Kidney (tissue), 14 donors: ENCODE data around the gene PLAGL1. TPM values are rescaled to one million over a fixed set of nuclear protein-coding genes. Genes with fewer than 3 reads are reported as not detected.

Source experiments
- DNase-seq, 5 donors: peaks; one replicate each; pipeline ENCODE4 v3.0.0-alpha.2; 2013 to 2020
- FAIRE-seq: peaks from 2 replicates; lab custom pipeline; 2012; peaks lifted over from hg19 to GRCh38; lab: Jason Lieb, UNC
- H3K27ac ChIP-seq, 2 donors: one replicate each; pipeline ENCODE4 v1.7.0; 2013; ENCODE audit warnings: low read depth in 2 of 2, low read length in 2 of 2, inconsistent platforms in 1 of 2
- H3K27me3 ChIP-seq: one replicate; pipeline ENCODE4 v1.7.1; 2013; ENCODE audit warnings: low read length, inconsistent platforms; ENCODE audit not compliant: control insufficient read depth, insufficient read depth
- H3K36me3 ChIP-seq, 3 donors: one replicate each; pipeline versions ENCODE4 v1.7.0 to v1.7.1; 2013; ENCODE audit warnings: low read length in 3 of 3, control low read depth in 1 of 3, inconsistent platforms in 1 of 3; ENCODE audit not compliant: insufficient read depth in 3 of 3, control insufficient read depth in 2 of 3
- H3K4me1 ChIP-seq, 3 donors: one replicate each; pipeline versions ENCODE4 v1.7.0 to v1.7.1; 2013; ENCODE audit warnings: low read length in 3 of 3, inconsistent platforms in 1 of 3, low read depth in 1 of 3; ENCODE audit not compliant: control insufficient read depth in 2 of 3, insufficient read depth in 2 of 3
- H3K4me3 ChIP-seq, 3 donors: one replicate each; pipeline versions ENCODE4 v1.7.0 to v1.8.1; 2013; ENCODE audit warnings: low read length in 3 of 3, control low read depth in 1 of 3, inconsistent platforms in 1 of 3
- H3K9ac ChIP-seq, 3 donors: one replicate each; pipeline versions ENCODE4 v1.7.0 to v1.7.1; 2013; ENCODE audit warnings: low read length in 3 of 3, control low read depth in 1 of 3, inconsistent platforms in 1 of 3
- H3K9me3 ChIP-seq, 3 donors: one replicate each; pipeline versions ENCODE4 v1.7.0 to v1.7.1; 2013; ENCODE audit warnings: low read length in 3 of 3, control low read depth in 1 of 3, inconsistent platforms in 1 of 3; ENCODE audit not compliant: control insufficient read depth in 2 of 3, insufficient read depth in 1 of 3
- intact Hi-C: fragments of 100-400 bp; cut with DNase I; formaldehyde crosslinking; loops from one replicate; pipeline ENCODE4 v1.11.1; 2022
- polyA plus RNA-seq: library from polyadenylated mRNA; stranded (reverse); fragments of 350-450 nt; fragmentation: Illumina TruSeq; extraction: RNeasy Lipid Tissue Mini Kit (QIAGEN cat#74804); gene quantifications from one replicate; pipeline ENCODE4 v1.2.3, GENCODE V29; 2014; ENCODE audit warnings: low read depth, low replicate concordance; ENCODE audit not compliant: insufficient read depth
- total RNA-seq: library from RNA; stranded (reverse); fragmentation: NEBNext Ultra II Directional; extraction: Animal tissue kit (Norgen Biotek cat#: 25700); gene quantifications from one replicate; pipeline ENCODE4 v1.2.1, GENCODE V29; 2021
- TF ChIP-seq, protein P1 (sequence below): IDR thresholded peaks from 3 replicates; pipeline ENCODE4 v1.5.1; 2012; ENCODE audit warnings: mild to moderate bottlenecking, moderate library complexity, borderline replicate concordance; ENCODE audit not compliant: insufficient read depth; ENCODE audit errors: extremely low read depth
- donor health status: control.
- donor health status: control.
- donor health status: control.
- donor health status: control.
- donor health status: control.
- donor health status: DM: yes; HTN: yes; CAD: no.
- donor health status: Normal renal cell carcinoma (clear cell type).

PLAGL1 gene
- total and polyA plus RNA-seq, 2 donors from 2014 or later: 7.1 to 23.6 TPM

DNA sequence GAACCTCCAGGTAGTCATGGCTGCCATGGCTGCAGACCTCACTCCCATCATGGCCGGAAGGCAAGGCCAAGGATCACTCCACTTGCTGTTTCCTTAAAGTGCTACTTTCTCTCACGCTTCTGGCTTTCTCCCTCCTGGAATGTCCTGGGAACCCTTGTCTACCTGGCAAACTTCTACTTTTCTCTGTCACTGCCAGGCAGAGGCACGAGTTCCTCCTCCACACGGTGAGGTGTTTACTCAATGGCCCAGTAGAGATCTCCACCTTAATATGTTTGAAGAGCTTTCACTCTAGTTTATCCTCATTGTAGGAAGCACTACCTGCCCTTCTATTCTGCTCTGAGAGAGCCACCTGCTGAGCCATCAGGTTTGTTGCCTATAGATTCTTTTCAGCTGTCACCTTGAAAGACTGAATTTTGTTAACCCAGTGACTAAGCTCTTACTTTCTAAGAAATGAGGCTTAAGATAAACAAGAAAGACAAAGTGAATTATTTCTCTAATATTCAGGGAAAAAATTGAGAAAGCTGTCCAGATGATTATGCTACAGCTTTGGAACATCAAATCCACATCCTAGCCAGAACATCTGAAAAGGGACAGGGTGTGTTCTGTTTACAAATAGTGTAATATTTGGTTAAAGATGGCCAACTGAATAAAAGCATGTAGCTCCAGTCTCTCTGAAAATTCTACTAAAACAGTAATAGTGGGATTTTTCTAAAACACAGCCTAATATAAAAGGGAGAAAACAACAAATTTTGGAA, 54.9 kb downstream of the PLAGL1 start:
- FAIRE-seq (no peak), DNase-seq (no peak)
- Histone ChIP-seq H3K36me3 (peaks cover 0 to 4% (median 0%) of the 10 kb centered on the region in 3 donors), H3K9me3 (no peaks in the 10 kb centered on the region), H3K9ac (no peak overlapping the region), H3K4me3 (no peak overlapping the region), H3K27ac (no peak overlapping the region), H3K27me3 (no peaks in the 10 kb centered on the region), H3K4me1 (peaks cover 0 to 9% (median 2%) of the 10 kb centered on the region in 3 donors)
- TF ChIP-seq, protein P1, sequence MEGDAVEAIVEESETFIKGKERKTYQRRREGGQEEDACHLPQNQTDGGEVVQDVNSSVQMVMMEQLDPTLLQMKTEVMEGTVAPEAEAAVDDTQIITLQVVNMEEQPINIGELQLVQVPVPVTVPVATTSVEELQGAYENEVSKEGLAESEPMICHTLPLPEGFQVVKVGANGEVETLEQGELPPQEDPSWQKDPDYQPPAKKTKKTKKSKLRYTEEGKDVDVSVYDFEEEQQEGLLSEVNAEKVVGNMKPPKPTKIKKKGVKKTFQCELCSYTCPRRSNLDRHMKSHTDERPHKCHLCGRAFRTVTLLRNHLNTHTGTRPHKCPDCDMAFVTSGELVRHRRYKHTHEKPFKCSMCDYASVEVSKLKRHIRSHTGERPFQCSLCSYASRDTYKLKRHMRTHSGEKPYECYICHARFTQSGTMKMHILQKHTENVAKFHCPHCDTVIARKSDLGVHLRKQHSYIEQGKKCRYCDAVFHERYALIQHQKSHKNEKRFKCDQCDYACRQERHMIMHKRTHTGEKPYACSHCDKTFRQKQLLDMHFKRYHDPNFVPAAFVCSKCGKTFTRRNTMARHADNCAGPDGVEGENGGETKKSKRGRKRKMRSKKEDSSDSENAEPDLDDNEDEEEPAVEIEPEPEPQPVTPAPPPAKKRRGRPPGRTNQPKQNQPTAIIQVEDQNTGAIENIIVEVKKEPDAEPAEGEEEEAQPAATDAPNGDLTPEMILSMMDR: no peak
- intact Hi-C loops: no loop called here

GRCh38 chr6:143952060-143952778, 55.8 kb downstream of the PLAGL1 start:
- H3K9ac ChIP-seq: no peak overlapping the region
- H3K9me3 ChIP-seq: peaks cover 0 to 3% (median 0%) of the 10 kb centered on the region in 3 donors
- FAIRE-seq (no peak), DNase-seq (no peak)
- intact Hi-C loops: no loop called here
- no peak overlapping the region for H3K4me3 ChIP-seq
- H3K27ac ChIP-seq: no peak overlapping the region
- peaks cover 0 to 7% (median 7%) of the 10 kb centered on the region in 3 donors for H3K36me3 ChIP-seq
- TF ChIP-seq, protein P1: no peak
- H3K27me3 ChIP-seq: no peaks in the 10 kb centered on the region
- H3K4me1 ChIP-seq: peaks cover 0 to 9% (median 2%) of the 10 kb centered on the region in 3 donors

- TF ChIP-seq, protein P1: no peak
- FAIRE-seq (no peak), DNase-seq (no peak)
- H3K27ac ChIP-seq: no peak overlapping the region
- intact Hi-C loops: no loop called here
- peaks cover 0 to 9% (median 0%) of the 10 kb centered on the region in 3 donors for H3K9me3 ChIP-seq
- no peak overlapping the region for H3K4me3 ChIP-seq
- H3K36me3 ChIP-seq: peaks cover 0 to 7% (median 7%) of the 10 kb centered on the region in 3 donors
- H3K27me3 ChIP-seq: no peaks in the 10 kb centered on the region
- H3K9ac ChIP-seq: no peak overlapping the region
- peaks cover 0 to 9% (median 2%) of the 10 kb centered on the region in 3 donors for H3K4me1 ChIP-seq
Observed at GRCh38 chr6:143950875-143951274, 57.2 kb downstream of the PLAGL1 start.
